Measurements from ENCODE around the gene CHCHD1.

DNA sequence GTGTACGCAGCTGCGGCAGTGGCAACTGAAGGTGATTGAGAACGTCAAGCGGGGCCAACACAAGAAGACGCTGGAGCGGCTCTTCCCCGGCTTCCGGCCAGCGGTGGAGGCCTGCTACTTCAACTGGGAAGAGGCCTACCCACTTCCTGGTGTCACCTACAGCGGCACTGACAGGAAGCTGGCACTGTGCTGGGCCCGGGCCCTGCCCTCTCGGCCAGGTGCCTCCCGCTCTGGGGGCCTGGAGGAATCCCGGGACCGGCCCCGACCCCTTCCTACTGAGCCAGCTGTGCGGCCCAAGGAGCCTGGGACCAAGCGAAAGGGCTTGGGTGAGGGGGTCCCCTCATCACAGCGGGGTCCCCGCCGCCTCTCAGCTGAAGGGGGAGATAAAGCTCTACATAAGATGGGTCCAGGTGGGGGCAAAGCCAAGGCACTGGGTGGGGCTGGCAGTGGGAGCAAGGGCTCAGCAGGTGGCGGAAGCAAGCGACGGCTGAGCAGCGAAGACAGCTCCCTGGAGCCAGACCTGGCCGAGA, 10.1 kb downstream of the CHCHD1 start:
- TF ChIP-seq, protein P1, sequence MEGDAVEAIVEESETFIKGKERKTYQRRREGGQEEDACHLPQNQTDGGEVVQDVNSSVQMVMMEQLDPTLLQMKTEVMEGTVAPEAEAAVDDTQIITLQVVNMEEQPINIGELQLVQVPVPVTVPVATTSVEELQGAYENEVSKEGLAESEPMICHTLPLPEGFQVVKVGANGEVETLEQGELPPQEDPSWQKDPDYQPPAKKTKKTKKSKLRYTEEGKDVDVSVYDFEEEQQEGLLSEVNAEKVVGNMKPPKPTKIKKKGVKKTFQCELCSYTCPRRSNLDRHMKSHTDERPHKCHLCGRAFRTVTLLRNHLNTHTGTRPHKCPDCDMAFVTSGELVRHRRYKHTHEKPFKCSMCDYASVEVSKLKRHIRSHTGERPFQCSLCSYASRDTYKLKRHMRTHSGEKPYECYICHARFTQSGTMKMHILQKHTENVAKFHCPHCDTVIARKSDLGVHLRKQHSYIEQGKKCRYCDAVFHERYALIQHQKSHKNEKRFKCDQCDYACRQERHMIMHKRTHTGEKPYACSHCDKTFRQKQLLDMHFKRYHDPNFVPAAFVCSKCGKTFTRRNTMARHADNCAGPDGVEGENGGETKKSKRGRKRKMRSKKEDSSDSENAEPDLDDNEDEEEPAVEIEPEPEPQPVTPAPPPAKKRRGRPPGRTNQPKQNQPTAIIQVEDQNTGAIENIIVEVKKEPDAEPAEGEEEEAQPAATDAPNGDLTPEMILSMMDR (IDR thresholded peaks at IDR 0.05): no peak
- TF ChIP-seq, protein P2, sequence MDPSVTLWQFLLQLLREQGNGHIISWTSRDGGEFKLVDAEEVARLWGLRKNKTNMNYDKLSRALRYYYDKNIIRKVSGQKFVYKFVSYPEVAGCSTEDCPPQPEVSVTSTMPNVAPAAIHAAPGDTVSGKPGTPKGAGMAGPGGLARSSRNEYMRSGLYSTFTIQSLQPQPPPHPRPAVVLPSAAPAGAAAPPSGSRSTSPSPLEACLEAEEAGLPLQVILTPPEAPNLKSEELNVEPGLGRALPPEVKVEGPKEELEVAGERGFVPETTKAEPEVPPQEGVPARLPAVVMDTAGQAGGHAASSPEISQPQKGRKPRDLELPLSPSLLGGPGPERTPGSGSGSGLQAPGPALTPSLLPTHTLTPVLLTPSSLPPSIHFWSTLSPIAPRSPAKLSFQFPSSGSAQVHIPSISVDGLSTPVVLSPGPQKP (IDR thresholded peaks at IDR 0.05; ENCODE audit: low read depth, low read length): no peak
- TF ChIP-seq, protein P3, sequence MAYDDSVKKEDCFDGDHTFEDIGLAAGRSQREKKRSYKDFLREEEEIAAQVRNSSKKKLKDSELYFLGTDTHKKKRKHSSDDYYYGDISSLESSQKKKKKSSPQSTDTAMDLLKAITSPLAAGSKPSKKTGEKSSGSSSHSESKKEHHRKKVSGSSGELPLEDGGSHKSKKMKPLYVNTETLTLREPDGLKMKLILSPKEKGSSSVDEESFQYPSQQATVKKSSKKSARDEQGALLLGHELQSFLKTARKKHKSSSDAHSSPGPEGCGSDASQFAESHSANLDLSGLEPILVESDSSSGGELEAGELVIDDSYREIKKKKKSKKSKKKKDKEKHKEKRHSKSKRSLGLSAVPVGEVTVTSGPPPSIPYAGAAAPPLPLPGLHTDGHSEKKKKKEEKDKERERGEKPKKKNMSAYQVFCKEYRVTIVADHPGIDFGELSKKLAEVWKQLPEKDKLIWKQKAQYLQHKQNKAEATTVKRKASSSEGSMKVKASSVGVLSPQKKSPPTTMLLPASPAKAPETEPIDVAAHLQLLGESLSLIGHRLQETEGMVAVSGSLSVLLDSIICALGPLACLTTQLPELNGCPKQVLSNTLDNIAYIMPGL (CRISPR knock-in tag; IDR thresholded peaks at IDR 0.05; ENCODE audit: borderline replicate concordance): no peak
- TF ChIP-seq JUNB (IDR thresholded peaks at IDR 0.05) (no peak), ESRRA (IDR thresholded peaks at IDR 0.05; ENCODE audit: borderline replicate concordance, low read length) (no peak), MYC (IDR thresholded peaks at IDR 0.05; ENCODE audit: borderline replicate concordance, low read length) (no peak), CBX8 (IDR thresholded peaks at IDR 0.05) (no peak), EHMT2 (IDR thresholded peaks at IDR 0.05; ENCODE audit: low read depth) (no peak), EP300 (IDR thresholded peaks at IDR 0.05) (no peak), MAZ (IDR thresholded peaks at IDR 0.05; ENCODE audit: borderline replicate concordance, low read depth, low read length) (no peak)
- TF ChIP-seq, protein P4, sequence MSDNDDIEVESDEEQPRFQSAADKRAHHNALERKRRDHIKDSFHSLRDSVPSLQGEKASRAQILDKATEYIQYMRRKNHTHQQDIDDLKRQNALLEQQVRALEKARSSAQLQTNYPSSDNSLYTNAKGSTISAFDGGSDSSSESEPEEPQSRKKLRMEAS (IDR thresholded peaks at IDR 0.05): no peak
- TF ChIP-seq, protein P5, sequence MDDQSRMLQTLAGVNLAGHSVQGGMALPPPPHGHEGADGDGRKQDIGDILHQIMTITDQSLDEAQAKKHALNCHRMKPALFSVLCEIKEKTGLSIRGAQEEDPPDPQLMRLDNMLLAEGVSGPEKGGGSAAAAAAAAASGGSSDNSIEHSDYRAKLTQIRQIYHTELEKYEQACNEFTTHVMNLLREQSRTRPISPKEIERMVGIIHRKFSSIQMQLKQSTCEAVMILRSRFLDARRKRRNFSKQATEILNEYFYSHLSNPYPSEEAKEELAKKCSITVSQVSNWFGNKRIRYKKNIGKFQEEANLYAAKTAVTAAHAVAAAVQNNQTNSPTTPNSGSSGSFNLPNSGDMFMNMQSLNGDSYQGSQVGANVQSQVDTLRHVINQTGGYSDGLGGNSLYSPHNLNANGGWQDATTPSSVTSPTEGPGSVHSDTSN (IDR thresholded peaks at IDR 0.05): no peak
- TF ChIP-seq, protein P6, sequence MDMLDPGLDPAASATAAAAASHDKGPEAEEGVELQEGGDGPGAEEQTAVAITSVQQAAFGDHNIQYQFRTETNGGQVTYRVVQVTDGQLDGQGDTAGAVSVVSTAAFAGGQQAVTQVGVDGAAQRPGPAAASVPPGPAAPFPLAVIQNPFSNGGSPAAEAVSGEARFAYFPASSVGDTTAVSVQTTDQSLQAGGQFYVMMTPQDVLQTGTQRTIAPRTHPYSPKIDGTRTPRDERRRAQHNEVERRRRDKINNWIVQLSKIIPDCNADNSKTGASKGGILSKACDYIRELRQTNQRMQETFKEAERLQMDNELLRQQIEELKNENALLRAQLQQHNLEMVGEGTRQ (IDR thresholded peaks at IDR 0.05): no peak

All from A549 (cell line).